HPDE6-E6E7 (cell line): ENCODE measurements around the gene AIF1L.

ENCODE experiments used
- DNase-seq: peaks from one replicate; pipeline ENCODE4 v3.0.0; 2011; ENCODE audit warnings: missing footprints; ENCODE audit errors: extremely low spot score

AIF1L gene

DNA sequence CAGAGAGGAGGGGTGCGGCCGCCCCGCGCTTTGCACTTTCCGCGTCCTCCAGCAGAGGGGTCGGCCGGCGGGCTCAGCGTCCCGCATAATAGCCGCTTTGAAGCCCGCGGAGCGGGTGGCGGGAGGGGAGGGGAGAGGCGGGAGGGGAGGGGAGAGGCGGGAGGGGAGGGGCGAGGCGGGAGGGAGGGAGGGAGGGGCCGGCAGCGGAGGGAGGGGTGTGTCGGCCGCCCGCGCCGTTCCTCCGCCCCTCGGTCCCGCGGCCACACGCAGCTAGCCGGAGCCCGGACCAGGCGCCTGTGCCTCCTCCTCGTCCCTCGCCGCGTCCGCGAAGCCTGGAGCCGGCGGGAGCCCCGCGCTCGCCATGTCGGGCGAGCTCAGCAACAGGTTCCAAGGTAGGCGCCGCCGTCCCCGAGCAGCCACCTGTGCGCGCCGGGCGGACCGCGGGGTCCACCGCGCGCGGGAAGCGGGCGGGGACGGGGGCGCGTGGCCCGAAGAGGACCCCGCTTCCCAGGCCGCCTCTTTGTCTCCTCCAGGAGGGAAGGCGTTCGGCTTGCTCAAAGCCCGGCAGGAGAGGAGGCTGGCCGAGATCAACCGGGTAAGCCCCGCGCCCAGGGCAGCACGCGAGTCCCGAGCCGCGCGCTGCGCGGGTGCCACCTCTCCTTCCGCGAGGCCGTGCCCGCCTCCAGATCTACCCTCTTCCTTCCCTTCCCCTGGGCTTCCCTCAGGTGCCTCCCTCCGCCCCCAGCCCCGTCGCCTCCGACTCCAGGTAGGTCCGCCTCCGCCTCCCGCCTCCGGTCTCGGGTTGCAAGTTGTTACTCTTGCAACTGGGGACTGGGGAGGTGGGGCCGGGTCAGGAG is at the start of gene AIF1L:
Gene AIF1L (plus strand): TSS at position 263 of the 857 bp plus-strand sequence. CDS start 99 bp downstream, at position 362.
- peak; percentile 42 for DNase-seq

DNA sequence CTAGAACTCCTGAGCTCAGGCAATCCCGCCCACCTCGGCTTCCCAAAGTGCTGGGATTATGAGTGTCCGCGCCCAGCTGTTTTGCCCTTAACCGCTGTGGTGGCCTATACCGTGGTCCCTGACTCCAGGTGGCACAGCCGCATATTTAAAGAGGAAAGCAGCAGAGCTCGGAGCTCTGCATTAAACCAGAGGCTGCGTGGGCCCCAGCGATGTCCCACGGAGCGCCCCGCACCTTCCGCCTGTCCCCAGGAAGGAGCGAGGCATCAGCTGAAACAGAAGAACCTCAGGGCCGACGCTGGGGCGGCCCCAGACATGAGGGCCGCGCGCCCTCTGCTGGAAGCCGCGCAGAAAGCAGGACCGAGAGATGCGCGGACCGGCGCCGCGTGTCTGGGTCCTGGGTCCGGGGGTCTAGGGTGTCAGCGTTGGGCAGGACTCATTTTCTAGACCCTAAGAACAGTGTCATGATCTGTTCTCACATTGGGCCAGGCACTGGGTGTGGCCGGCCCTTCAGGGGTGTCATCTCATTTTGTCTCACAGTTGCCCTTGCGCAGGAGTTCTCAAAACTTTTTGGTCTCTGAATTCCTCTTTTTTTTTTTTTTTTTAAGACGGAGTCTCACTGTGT is 49.6 kb upstream of the AIF1L start:
- peak; percentile 66 for DNase-seq

DNA sequence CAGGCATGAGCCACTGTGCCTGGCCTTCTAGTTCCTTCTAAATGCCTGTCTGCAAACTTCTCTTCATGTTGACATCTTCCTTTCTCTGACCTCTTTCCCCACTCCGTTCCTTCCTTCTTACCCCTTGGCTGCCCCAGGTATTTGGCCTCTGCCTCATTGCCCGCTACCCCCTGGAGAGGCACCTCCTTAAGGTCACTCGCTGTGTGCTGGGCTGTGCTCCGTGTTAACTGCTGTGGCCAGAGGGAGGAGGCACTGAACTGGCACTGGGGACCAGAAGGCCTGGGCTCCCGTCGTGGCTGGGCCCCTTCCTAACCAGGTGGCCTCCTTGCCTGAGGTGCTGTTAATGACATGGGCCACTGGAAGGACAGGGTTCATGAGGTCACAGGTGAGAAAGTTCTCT is 48.0 kb upstream of the AIF1L start:
- no peak for DNase-seq

DNA sequence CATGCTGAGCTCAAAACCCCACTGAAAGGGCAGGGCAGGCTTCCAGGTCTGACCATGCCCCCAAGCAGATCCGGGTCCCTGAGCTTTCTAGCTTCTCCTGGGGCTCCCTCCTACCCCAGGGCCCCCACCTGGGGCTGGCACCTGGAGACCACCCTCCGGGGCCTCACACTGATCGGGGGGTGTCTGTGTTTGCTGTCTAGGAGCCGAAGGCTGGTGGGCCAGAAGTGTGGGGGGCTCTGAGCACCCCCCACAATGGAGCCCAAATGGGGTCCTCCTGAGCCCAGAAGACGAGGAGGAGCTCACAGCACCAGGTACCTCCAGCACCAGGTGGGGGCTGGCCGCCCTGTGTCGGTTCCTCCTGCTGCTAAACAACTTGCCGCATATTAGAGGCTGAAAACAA is 47.5 kb upstream of the AIF1L start:
- no peak for DNase-seq

DNA sequence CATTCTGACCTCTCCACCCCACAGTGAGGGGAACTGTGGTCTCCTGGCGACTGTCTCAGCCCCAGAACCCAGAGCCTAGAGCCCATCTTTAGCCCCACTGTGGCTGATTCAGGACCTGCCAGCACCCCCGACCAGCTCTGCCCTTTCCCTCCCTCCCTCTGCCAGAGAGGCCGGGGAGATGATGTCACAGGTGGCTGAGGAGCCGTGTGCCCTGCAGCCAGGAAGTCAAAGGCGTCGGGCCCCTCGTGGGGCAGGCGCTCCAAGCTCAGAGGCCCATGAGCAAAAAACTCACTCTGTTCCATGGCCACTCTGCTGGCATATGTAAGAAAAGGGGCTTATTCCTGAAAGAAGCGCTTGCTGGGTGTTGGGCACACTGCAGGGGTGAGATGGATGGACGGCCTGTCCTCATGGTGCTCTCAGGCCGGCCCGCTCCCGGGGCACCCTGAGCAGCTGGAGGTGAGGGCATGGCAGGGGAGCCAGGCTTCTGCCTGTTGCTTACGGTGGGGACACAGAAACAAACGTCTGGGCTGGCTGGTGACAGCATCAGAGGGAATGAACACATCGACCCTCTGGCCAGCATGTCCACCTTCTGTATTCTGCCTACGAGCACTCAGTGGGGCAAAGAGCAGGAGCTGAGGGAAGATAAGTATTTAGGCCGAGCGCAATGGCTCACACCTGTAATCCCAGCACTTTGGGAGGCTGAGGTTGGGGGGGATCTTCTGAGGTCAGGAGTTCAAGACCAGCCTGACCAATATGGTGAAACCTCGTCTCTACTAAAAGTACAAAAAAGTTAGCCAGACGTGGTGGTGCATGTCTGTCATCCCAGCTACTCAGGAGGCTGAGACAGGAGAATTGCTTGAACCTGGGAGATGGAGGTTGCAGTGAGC is 46.3 kb upstream of the AIF1L start:
- no peak for DNase-seq

DNA sequence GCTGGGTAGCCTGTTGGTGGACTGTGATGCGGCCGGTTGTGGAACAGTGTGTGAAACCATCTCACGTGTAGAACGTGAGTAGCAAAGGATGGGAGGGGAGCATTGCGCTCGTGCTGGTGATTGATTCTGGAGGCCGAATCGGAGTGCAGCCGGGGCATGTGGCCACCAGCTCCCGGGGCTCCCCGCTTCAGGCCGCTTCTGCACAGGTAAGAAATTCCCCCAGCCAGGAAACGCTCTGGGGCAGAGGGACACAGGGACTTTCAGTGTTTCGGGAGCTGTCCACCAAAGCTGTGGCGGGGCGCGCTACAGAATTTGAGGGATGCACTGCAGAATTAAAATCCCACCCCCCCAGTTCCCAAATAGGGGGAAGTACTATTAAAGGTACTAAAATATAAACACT is 45.5 kb upstream of the AIF1L start:
- no peak for DNase-seq

DNA sequence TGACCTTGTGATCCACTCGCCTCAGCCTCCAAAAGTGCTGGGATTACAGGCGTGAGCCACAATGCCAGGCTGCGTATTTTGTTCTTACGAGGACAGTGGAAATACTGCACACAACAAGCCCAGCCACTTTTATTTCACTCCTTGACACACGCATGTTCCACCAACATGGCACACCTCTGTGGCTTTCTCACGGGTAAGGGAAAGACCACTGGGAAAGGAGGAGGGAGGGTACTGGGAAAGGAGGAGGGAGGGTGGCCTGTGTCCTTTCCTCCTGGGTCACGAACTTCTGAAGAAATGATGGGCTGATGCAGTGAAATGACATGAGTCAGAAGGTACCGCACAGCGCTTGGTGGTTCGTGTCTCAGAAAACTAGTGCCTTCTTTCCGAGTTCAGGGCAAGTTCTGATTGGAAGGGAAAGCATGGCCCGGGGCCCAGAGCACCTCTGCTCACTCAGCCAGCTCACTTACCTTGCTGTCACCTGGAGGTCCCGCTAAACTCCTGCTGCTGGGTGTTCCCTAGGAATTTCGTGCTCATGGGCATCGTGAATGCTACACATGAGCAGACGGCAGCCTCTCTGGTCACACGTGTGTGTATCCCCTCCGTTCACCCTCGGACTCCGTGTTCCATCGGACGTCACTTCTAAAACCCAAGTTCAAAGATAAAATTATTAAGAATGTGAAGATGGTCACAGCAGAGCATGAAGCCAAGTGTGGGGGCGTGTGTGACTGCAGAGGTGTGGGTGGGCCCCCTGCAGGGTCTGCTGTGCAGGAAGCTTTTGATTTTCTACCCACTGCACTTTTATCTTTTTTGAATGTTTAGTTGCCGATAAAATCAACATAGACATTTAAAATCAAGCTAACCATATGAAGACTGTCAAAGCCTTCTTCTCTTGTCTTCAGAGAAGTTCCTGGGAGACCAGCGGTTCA is 44.5 kb upstream of the AIF1L start:
- DNase-seq, result no peak

DNA sequence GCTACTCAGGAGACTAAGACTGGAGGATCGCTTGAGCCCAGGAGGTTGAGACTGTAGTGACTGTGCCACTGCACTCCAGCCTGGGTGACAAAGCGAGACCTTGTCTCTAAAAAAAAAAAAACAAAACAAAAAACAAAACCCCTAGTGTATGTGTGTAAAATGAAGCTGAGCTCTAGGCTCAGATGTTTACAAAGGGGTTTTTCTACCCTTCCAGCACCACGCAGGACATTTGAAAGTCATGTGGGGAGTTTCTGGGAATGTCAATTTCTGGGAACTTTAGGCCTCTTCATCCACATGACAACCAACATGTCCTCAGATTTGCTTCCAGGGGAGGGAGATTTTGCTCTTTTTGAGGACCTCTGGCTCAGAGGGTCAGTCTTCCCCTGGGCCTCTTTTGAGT is 42.4 kb upstream of the AIF1L start:
- DNase-seq, result no peak

DNA sequence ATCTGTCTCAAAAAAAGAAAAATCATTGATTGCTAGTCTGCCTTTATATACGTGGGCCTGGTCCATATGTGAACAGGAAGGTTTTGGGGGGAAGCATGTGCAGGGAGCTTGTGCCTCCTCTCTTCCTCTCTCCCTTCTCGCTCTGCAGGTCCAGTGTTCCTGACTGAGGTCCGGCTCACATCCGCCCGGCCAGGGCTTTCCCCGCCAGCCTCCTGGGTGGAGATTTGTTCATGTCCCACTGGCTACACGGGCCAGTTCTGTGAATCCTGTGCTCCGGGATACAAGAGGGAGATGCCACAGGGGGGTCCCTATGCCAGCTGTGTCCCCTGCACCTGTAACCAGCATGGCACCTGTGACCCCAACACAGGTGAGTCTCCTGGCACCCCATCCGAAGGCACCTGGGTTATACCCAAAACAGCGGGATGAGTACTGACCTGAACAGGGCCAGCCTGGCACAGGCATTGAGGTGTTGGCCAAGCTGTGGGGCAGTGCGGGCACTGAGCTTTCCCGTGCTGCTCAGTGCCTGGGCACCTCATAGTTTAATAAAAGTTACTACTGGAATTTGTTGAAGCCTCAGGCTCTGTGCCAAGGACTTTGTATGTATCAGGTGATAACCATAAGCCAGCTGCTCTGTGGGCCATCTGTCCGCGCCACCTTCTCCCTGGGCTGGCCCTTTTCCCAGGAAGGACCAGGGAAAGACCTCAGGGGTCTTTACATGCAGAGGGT is 39.4 kb upstream of the AIF1L start:
- DNase-seq, result no peak

DNA sequence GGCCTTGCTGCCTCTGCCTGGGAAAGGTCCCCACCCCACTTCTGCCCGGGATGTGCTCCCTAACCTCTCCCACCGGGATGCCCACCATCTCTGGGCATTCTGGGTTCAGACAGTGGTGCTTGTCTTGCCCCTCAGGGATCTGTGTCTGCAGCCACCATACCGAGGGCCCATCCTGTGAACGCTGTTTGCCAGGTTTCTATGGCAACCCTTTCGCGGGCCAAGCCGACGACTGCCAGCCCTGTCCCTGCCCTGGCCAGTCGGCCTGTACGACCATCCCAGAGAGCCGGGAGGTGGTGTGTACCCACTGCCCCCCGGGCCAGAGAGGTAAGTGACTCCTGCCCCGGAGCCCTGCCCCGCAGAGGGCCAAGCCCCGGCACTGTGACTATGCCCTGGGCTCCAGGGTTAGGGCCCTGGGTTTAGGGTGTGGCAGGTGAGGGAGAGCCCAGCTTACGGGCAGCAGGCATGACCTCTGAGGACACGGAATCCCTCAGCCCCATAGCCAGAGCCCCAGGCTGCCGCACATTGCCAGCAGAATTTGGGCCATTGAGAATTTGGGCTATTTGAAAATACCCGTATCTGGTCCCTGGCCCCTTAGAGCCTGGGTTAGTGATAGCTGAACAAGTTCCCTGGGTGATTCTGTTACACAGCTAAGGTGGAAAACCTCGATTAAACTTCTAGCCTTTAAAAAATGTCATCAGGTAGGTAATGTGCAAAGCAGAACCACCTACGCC is 35.3 kb upstream of the AIF1L start:
- no peak for DNase-seq

DNA sequence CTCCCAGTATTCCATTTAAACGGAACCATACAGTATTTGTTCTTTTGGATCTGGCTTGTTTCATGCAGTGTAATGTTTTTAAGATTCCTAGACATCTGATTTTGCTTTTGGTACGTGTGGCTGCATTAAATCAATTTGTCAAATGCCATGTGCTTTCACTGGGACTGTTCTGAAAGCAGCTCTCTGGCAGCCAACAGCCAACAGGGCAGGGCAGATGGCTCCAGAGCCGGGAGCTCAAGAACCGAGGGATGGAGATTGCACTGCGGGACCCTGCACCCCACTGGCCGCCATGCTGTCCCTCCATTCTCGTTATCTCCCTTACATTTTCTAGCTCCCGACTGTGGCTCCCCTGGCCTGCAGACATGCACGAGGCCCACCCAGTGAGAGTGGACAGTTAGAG is 33.4 kb upstream of the AIF1L start:
- DNase-seq, result no peak

DNA sequence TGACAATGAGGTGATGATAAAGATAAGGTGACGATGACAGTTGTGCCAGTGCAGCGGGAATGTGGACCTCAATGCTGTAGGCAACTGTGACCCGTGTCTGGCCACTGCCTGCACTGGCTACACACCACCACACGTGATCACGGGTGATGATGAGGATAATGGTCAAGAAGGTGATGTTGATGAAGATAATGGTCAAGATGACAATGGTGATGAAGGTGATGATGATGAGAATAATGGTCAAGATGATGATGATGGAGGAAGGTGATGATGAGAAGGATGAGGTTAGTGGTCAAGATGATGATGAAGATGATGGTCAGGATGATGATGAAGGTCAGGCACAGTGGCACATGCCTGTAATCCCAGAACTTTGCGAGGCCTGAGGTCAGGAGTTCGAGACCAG is 30.7 kb upstream of the AIF1L start:
- DNase-seq, result no peak

DNA sequence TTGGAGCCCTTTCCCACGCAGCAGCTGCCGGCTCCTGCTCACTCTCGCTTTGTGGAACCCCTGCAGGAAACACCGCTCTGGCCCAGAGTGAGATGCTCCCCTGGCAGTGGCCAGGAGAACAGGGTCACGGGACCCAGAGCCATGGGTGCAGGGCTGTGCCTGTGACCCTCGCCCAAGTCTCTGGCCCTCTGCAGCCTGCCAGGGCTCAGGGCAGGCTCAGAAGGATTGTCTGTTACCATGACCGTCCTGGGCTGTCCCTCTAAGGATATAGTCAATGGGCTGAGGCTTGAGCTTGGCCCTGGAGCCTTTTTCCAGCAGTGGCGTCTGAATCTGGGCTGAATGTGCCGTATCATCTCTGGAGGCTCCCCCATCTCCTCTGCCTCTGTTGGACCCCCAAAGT is 28.7 kb upstream of the AIF1L start:
- no peak for DNase-seq

DNA sequence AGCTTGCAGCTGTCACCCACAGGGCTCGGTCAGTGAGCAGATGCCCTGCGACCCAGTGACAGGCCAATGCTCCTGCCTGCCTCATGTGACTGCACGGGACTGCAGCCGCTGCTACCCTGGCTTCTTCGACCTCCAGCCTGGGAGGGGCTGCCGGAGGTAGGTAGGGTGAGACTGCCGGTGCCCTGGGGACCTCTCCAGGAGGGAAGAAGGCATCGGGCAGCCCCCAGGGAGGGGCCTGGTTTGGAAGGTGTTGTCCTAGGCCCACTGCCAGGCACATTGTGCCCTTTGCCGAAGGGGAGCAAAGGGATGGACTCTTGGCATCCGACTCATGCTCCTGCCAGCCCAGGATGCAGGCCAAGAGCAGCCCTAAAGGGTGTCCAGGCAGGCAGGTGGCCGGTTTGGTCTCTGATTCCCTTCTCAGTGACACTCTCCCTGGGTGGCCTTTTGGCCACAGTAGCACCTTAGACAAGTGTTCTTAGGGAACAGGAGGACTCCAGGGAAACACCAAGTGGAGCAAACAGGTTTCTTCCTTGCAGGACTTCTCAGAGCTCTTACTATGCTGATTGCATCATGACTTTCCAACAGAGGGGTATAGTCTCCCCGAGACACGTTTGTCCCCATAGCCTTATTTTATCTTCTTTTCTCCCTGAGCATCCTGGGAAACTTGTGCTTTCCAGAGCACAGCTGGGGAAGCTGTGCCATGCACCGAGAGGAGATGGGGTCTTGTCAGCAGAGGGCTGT is 28.1 kb upstream of the AIF1L start:
- no peak for DNase-seq

DNA sequence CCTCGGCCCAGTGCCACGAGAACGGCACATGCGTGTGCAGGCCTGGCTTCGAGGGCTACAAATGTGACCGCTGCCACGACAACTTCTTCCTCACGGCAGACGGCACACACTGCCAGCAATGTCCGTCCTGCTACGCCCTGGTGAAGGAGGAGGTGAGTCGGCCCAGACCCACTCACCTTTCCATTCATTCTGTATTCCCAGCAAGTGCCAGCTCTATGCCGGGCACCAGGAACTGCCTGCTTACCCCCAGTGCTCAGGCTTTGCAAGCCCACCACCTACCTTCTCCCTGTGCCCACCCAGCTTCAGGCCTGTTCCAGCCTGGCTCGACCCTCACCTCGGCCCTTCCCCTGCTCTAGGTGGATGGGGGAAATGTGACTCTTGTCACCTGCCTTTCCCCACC is 26.6 kb upstream of the AIF1L start:
- DNase-seq, result no peak

DNA sequence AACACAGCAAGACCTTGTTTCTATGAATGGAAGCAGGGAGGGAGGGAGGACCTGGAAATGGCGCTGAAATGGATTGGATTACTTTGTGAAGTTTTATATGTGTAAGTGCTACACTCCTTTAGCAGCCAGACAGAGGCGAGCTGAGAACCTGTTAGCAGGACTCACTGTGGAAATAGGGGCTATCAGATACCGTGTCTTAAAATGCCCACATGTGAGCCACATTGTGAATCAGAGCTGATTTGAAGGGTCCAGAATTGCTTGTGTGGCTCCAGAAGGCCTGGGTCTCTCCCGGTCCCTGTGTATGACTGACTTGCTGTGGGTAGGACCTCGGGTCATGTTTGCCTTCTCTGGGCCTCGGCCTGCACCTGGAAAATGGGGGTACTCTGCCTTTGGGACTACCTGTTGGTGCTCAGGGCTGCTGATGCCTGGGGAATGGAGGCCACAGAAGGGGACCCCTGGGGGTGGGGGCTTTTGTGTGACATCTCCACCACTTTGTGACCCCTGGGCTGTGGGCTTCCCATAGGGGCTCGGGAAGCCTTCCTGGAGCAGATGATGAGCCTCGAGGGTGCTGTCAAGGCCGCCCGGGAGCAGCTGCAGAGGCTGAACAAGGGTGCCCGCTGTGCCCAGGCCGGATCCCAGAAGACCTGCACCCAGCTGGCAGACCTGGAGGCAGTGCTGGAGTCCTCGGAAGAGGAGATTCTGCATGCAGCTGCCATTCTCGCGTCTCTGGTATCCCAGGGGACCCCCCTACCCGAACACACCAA is 24.0 kb upstream of the AIF1L start:
- DNase-seq, result no peak

DNA sequence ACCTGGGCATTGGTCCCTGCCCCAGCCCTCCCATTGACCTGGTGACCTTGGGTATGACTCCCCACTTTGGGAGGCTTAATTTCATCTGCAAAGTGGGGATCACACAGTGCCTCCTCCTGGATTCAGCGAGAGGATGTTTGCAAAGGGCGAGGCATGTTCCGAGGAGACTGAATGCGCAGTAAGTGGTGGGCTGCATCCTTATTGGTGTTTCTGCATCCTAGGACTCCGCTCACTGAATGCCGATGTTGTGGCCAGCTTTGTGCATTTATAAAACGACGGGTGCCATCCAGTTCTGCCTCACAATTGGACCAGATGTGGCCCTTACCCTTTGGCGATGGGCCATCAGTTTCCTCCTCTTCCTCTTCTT is 23.5 kb upstream of the AIF1L start:
- no peak for DNase-seq

DNA sequence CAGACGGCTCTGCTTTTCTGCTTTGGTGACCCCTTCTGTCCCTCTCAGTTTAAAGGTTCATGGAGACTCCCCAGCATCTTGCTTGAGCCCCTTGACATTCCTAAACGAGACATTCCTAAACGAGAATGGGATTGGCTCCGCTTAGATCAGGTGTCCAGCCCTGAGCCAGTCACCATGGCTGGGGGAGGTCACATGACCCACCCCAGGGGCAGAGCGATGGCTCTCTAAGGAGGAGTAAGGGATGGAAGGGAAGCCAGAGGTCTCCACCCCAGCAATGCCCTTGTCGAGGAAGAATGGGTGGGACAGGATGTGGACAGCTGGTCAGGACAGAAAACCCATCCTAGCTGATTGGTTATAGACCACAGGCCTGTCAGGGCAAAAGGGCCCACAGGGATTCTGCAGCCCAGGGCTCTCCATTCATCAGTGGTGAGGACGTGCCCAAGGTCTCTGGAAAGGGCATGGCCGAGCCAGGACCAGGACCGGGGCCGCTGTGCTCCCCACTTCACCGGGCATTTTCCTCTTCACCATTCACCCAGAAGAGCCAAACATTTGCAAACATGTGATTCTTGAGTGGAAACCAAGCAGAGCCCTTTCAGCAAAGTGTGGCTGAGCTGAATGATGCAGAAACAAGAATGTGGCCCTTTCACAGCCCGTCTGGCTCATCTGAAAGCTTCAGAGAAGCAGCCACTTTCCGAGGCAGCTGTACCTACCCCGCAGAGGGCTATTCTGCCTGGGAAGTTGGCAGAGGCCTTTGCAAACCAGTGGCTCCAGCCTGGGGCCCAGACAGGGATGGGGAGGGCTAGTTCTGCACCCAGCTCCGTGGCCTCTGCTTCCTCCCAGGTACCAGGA is 19.8 kb upstream of the AIF1L start:
- DNase-seq, result no peak
